Prostate gland (tissue), 2 donors: ENCODE measurements around the gene NEK9.

Experiments
- CTCF ChIP-seq, 4 experiments: fragments of 200-600 bp in 2 of 4; fragments of 450-650 bp in 2 of 4; sonication (generic) in 2 of 4; IDR thresholded peaks; 1 replicate in 3 of 4; 2 replicates in 1 of 4; pipeline ENCODE4 v1.5.1; 2016 to 2019; ENCODE audit warnings: antibody characterized with exemption in 4 of 4, mild to moderate bottlenecking in 2 of 4, moderate library complexity in 2 of 4
- POLR2A ChIP-seq: fragments of 450-650 bp; IDR thresholded peaks from one replicate; pipeline ENCODE4 v1.6.1; 2016; ENCODE audit warnings: antibody characterized with exemption, mild to moderate bottlenecking

GRCh38 chr14:75168586-75169335 lies 41.9 kb upstream of the NEK9 start:
- TF ChIP-seq CTCF (IDR thresholded peaks at IDR 0.05) = no peak
- no peak for TF ChIP-seq POLR2A
